Embryonic facial prominence (tissue), 1 donor: ENCODE data around the gene MELK.
A peak's percentile ranks its signal among the peaks of the same experiment; 100 is the strongest.
"Not testable (repeated sequence)": the region's sequence is repeated elsewhere in the genome, so short reads cannot be mapped to it uniquely, and the experiment has no call there.

Experiments used
- DNase-seq: peaks from one replicate; pipeline ENCODE4 v3.0.0-alpha.2; 2016; ENCODE audit errors: extremely low spot score

Gene MELK

DNA sequence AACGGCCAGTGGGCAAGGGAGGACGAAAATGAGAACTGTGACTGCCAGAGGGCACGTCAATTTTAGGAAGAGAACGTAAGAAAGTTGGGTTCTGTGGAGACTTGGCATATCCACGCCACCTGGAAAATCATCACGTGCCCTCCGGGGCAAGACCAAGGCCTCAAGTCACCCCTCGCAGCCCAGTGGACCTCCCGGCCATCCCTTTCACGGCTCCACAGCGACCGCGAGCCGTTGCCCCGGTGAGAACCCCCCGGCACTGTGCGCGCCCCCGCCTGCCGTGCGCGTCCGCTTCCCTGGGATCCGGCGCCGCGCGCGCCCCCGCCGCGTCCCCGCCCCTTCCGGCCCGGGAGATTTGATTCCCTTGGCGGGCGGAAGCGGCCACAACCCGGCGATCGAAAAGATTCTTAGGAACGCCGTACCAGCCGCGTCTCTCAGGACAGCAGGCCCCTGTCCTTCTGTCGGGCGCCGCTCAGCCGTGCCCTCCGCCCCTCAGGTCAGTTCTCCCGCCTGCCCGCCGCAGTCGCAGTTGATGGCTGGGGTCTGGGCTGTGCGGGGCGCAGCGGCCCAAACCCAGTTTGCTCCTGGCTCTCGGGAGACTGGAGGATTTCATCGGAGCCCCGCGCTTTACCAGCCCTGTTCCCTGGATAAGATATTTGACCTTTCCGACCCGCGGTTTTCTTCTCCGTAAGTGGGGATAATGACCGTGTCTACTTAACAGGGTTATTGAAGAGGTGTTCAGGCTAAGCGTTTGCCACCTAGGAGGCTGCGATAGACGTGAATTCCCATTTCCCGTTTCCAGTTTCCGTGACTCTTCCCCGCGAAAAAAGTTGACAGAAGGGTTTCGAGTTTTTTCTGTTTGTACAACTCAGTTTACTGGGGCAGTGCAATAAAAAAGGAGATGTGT is at the start of gene MELK:
Gene MELK, plus strand, starts transcription at position 381 of the 904 bp plus-strand sequence. CDS start 8,787 bp downstream, outside the sequence.
- peak; percentile 43 for DNase-seq

DNA sequence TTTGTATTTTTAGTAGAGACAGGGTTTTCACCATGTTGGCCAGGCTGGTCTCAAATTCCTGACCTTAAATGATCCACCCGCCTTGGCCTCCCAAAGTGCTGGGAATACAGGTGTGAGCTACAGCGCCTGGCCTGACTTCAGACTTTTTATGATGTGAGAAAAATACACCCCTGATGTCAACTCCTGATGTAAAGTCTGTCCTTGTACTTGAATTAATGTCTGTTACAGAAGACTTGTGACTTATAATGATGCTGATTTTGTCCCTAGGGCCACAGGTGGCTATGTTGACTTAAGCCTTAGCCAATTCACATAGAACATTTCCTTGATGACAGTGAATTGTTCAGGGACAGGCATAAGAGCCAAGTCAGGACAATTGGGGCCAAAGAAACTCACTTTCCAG is 42.5 kb upstream of the MELK start:
- no peak for DNase-seq

DNA sequence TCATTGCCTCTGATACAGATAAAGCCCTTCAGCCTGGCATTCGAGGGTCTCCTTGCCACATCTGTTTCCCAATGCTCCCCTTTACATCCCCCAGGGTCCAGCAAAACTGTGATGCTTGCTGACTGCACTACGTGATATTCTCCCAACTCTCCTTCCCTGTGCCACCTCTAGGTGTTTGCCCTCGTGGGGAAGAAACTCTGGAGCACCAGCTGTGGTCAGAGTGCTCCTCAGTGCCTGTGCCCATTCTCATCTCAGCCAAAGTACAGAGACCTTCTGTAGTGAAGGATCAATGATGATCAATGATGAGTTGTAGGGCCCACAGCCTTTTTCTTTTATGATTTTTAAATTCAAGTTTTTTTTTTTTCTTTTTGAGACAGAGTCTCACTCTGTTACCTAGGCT is 40.3 kb upstream of the MELK start:
- no peak for DNase-seq

DNA sequence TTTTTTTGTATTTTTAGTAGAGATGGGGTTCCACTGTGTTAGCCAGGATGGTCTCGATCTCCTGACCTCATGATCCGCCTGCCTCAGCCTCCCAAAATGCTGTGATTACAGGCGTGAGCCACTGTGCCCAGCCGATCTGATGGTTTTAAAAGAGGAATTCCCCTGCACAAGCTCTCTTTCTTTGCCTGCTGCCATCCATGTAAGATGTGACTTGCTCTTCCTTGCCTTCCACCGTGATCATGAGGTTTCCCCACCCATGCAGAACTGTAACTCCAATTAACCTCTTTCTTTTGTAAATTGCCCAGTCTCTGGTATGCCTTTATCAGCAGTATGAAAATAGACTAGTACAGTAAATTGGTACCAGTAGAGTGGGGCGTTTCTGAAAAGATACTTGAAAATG is 39.0 kb upstream of the MELK start:
- not testable (repeated sequence) for DNase-seq

DNA sequence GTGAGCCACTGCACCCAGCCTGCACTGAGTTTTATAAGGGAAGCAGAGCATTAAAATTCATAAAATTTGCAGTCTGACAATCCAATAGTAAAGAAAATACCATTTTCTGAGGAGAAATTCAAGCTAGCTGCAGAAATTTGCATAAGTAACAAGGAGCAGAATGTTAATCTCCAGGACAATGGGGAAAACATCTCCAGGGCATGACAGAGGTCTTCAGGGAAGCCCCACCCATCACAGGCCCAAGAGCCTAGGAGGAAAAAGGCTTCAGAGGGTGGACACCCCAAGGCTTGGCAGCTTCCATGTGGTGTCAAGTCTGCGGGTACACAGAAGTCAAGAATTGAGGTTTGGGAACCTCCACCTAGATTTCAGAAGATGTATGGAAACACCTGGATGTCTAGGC is 37.6 kb upstream of the MELK start:
- DNase-seq, result no peak

DNA sequence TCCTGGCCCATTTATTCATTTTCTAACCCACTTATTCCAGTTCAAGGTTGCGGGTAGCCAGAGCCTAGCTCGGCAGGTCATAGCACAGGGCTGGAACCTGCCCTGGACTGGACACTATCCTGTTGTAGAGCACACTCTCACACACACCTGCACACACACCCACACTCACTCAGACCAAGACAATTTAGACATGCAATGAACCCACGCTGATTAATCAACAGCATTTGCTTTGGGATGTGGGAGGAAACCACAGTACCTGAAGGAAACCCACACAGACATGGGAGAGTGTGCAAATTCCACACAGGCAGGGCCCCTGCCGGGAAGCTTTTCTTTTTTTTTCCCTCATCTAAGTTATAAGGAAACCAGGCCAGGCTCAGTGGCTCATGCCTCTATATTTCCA is 34.8 kb upstream of the MELK start:
- no peak for DNase-seq

DNA sequence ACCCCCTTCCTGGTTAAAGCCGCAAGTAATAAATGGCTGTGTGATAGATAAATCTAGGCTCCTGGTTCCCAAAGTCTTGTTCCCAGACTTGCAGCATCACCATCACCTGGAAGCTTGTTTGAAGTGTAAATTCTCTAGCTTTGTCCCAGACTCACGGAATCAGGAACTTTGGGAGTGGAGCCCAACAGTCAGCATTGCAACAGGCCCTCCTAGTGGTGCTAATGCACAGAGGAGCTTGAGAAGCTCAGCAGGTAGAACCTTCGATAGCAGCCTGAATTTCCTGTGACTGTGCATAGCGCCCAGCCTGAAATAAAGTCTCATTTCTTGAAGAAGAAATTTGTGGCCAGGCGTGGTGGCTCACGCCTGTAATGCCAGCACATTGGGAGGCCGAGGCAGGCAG is 30.3 kb upstream of the MELK start:
- no peak for DNase-seq

DNA sequence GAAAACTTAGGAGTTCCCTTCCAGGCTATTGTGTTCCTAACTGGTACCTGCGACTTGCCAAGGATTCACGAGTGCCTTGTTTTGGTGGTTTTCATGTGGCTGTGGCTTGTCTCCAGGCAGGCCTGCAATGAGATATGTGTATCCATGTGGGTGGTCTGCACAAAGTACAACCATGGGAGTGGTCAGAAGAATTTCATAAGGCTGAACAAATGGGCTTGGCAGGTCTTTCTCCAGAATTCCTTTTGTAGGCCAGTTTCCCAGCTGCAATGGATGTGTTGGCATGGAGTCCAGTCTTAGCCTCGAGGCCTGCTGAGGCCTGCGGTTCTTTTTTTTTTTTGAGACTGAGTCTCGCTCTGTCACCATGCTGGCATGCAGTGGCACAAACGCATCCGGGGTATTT is 28.8 kb upstream of the MELK start:
- no peak for DNase-seq

DNA sequence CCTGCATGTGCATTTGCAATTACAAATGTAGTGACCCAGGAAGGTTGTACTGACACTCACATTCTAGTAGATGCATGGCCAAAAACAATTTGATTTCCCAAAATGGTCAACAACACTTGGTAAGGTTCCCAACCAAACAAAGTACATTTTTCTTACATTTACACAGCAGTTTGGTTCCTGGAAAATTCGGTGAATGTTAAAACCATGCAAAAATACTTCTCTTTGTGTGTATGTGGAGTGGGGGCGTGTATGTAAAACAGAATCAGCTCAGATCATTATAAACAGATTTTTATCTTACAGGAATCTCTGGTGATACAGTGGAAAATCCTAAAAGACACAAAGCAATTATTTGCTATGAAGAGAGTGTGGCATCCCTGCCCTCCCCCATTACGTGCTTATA is 25.1 kb upstream of the MELK start:
- DNase-seq, result no peak

DNA sequence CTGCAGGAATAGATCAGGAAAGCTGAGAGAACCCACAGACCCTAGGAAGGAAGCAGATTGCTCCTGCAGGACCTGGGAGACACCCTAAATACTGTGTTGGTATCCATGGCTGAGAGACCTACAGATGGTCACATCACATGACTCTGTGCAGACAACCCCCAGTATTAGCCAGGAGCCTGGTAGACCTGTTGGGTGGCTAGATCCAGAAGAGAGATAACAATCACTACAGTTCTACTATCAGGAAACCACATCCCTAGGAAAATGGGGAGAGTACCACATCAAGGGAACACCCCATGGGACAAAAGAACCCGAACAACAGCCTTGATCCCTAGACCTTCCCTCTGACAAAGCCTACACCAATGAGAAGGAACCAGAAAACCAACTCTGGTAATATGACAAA is 24.2 kb upstream of the MELK start:
- no peak for DNase-seq

DNA sequence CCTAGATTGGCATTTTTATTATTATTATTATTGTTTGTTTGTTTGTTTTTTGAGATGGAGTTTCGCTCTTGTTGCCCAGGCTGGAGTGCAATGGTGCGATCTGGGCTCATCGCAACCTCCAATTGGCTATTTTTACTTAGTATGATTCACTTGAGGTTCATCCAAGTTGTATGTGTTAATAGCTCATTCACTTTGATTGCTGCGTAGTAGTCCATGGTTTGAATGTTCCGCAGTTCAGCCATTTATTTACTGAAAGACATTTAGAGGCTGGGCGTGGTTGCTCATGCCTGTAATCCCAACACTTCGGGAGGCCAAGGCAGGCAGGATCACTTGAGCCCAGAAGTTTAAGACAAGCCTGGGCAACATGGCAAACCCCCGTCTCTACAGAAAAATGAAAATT is 22.6 kb upstream of the MELK start:
- no peak for DNase-seq

DNA sequence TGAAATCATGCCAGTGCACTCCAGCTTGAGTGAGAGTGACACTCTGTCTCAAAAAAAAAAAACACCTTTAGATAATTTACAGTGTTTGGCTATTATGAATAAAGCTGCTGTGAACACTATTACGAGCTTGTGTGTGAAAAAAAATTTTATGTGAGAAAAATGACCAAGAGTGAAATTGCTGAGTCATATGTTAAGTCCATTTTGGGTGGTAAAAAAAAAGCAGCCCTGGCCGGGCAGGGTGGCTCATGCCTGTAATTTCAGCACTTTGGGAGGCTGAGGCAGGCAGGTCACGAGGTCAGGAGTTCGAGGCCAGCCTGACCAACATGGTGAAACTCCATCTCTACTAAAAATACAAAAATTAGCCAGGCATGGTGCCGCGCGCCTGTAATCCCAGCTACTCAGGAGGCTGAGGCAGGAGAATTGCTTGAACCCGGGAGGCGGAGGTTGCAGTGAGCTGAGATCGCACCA is 22.0 kb upstream of the MELK start:
- not testable (repeated sequence) for DNase-seq

DNA sequence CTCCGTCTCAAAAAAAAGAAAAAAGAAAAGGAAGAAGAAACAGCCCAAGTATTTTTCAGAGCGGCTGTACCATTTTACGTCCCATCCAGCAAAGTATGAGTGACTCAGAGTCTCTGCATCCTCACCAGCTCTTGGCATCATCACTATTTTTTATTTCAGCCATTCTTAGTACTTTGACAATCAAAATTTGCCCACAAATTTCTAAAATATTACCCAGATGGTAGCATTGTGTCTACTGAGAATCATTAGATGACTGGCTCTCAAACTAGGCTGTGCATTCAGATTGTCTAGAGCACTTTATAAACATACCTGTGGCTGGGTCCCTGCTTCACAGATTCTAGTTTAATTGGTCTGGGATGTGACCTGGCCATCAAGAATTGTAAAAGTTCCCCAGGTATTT is 21.6 kb upstream of the MELK start:
- DNase-seq, result no peak

DNA sequence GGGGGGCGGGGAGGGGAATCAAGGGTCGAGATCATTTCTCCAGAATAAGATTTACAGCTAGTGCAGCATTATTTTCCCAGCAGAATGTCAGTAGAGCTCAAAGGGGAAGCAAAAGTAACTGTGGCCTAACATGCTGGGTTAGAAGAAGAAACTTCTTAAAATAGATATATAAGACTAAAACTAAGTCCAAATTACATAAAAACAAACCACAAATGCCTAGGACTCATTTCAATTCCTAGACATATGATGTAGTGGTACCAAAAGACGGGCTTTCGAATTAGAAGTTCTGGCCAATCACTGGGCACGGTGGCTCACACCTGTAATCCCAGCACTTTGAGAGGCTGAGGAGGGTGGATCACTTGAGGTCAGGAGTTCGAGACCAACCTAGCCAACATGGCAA is 20.8 kb upstream of the MELK start:
- no peak for DNase-seq

DNA sequence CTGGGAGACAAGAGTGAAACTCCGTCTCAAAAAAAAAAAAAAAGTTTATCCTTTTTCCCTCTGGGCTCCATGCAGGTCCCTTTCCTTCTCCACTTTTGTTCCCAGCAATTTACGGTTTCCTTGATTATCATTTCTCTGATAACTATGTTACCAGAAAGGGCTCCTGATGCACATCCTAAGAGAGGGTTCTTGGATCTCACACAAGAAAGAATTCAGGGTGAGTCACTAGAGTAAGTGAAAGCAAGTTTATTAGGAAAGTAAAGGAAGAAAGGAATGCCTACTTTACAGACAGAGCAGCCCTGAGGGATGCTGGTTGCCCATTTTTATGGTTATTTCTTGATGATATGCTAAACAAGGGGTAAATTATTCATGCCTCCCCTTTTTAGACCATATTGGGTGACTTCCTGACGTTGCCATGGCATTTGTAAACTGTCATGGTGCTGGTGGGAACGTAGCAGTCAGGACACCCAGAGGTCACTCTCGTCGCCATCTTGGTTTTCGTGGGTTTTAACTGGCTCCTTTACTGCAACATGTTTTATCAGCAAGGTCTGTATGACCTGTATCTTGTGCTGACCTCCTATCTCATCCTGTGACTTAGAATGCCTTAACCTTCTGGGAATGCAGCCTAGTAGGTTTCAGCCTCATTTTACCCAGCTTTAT is 13.5 kb upstream of the MELK start:
- no peak for DNase-seq

DNA sequence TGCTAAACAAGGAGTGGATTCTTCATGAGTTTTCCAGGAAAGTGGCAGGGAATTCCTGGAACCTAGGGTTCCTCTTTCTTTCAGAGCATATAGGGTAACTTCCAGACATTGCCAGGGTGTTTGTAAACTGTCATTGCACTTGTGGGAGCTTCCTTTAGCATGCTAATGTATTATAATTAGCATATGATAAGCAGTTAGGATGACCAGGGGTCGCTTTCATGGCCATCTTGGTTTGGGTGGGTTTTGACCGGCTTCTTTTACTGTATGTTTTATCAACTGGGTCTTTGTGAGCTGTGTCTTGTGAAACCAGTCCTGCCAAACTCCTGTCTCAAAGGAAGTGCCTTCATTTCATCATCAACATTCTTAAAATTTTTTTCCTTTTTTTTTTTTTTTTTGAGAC is 11.9 kb upstream of the MELK start:
- no peak for DNase-seq

DNA sequence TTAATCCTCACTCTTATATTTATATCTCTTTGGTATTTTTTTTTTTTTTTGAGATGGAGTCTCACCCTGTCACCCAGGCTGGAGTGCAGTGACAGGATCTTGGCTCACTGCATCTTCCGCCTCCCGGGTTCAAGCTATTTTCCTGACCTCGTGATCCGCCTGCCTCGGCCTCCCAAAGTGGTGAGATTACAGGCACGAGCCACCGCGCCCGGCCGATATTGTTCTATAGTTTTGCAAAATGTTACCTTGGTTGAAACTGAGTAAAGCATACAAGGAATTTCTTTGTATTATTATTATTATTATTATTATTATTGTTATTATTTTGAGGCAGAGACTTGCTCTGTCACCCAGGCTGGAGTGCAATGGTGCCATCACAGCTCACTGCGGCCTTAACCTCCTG is 9.9 kb upstream of the MELK start:
- DNase-seq, result not testable (repeated sequence)

DNA sequence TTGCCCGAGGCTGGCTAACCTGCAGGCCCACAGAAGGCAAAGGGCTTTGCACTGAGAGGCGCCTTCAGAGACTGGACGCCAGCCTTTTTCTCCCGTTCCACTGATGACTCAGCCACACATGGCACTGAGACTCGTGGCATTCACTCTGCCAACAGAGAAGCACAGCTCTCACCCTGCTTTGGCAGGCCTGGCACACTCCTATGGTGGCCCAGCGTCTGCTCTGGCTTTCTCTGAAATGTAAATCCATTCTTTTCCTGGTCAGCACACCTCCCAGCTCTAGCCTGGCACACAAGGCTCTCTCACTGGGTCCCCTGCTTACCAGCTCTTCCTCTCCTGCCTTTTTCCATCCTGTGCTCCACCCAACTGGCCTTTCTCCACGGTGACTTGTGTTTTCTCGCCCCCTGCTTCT is 5.9 kb upstream of the MELK start:
- DNase-seq, result no peak

DNA sequence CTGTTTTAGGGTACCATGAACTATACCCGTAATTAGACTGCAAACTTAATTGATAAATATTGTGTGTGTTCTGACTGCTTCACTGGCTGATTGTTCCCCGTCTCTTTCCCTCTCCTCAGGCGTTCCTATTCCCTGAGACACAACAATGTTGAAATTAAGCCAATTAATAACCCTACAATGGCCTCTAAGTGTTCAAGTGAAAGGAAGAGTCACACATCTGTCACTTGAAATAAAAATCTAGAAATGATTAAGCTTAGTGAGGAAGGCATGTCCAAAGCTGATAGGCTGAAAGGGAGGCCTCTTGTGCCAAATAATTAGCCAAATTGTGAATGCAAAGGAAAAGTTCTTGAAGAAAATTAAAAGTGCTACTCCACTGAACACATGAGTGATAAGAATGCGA is 4.0 kb upstream of the MELK start:
- DNase-seq, result not testable (repeated sequence)

DNA sequence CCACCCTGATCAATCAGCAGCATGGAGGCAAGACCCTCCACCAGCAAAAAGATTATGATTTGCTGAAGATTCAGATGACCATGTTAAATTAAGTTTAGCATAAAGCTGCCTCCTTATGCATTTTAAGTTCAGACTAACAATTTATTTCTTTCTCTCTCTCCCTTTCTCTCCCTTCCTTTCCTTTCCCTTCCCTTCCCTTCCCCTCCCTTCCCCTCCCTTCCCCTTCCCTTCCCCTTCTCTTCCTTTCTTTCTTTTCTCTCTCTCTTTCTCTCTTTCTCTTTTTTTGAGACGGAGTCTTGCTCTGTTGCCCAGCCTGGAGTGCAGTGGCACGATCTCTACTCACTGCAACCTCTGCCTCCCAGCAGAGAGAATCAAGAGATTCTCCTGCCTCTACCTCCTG is 1.4 kb upstream of the MELK start:
- DNase-seq, result no peak

DNA sequence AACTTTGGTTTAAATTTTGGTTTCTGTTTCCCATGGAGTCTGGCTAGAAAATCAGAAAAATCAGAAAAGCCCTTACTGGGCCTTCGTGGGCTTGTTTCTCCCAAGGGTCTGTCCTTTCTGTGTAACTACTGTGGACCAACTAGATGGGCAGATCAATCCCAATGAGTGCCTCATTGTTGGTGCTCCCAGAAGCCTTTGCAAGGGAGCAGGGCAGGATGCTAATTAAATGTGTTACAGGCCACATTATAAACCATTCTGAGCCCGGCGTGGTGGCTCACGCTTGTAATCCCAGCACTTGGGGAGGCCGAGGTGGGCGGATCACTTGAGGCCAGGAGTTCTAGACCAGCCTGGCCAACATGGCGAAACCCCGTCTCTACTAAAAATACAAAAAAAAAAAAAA is 1.4 kb downstream of the MELK start:
- not testable (repeated sequence) for DNase-seq

DNA sequence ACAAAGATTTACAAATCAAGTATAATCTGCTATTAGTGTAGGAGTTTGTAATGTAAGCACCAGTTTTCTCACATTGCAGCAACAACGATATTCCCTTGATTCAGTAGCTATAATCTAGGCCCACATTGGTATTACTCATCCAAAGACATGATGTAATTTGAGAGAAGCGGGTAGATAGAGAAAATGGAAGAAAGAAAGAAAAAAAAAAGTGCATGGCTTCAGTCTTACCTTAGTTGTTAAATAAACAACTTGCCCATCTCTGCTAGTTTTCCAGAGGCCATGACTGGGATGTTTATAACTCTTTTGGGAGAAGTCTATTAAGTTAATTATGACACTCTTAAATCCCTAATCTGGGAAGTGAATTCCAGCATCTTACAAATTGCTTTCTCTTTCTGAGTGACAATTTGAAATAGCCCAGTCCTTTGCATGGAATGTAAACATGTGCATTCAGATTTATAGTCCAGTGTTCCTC is 2.8 kb downstream of the MELK start:
- DNase-seq, result no peak

DNA sequence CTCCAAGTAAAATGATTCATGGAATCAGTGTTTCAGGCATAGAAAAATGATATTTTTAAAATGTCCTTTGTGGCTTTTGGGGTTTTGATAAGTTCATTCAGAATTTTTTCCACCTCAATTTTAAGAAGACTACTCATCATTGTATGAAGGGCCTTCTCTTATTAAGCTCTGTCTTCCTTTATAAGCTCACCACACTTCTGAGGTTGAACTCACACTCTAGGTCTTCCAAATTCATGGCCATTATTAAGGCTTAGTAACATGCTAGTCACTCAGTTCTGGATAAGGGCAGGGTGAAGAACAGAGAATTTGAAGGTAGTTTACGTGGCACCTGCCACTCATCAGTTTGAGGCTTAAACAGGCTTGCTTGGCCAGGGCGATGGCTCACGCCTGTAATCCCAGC is 4.2 kb downstream of the MELK start:
- no peak for DNase-seq
